ENCODE results near the gene TLCD3A. TPM values are rescaled to one million over a fixed set of nuclear protein-coding genes. Genes with fewer than 3 reads are reported as not detected.
"Not testable (repeated sequence)": the region's sequence is repeated elsewhere in the genome, so short reads cannot be mapped to it uniquely, and the experiment has no call there.

The TLCD3A gene
- total RNA-seq, 1 donor from 2014 or later, result 12.9 TPM

DNA sequence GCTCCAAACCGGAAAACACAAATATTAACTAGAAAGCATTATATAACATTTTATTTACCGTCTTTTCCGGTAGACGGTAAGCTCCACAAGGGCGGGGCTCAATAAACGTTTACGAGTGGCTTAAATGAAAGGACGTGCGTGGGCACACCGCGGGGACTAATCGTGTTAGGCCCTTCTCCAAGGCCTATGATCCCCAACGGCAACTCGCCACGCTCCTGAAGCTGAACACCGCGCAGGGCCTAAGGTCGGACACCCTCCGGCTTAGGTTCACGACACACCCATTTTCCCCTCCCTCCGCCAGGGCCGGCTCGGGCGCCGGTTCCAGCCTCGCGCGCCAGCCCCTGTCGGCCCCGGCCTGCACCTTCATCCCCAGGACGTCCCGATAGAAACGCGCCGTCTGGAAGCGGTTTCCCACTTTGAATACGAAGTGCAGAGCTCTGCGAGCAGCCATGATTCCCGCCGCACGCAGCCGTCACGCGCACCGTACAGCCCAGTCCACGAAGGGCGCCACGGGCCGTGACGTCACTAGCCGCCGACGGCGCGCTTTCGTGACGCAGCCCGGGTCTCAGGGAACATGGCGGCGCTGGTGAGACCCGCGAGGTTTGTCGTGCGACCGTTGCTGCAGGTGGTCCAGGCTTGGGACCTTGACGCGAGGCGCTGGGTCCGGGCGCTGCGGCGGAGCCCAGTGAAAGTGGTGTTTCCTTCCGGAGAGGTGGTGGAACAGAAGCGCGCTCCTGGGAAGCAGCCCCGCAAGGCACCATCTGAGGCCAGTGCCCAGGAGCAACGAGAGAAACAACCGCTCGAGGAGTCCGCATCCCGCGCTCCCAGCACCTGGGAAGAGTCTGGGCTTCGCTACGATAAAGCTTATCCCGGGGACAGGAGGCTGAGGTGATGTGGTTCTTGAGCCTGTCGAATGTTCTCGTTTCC lies 49.7 kb downstream of the TLCD3A start, which contains the start of the genes GLOD4 and MRM3:
GLOD4 (minus strand) TSS at position 476 of the 927 bp plus-strand sequence; CDS start at position 451, 25 bp downstream.
MRM3 (plus strand) TSS at position 549 of the 927 bp plus-strand sequence; CDS start at position 575, 26 bp downstream.
- intact Hi-C loops (cut with micrococcal nuclease), result loop anchor here (1.0 kb wide), 3 partner anchors 30 to 199 kb away; partner anchors contain the start of genes GEMIN4 and VPS53

DNA sequence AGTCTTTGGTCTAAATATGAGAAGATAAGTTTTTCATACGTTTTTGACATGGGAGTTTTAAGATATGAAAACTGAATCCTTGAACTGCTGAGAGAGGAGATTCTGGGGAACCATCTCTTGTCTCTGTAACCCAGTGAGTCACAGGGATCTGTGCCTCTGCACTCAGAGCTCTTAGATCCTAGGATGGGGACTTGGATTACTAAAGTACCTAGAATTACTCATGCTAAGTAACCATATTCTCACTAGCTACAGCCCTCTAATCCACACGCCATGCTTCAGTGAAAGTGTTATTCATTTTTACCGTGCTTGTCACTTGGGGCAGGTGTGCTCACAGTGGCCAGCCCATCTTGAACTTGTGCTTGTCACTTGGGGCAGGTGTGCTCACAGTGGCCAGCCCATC lies 51.7 kb downstream of the TLCD3A start:
- intact Hi-C loops (cut with micrococcal nuclease), result no loop called here

DNA sequence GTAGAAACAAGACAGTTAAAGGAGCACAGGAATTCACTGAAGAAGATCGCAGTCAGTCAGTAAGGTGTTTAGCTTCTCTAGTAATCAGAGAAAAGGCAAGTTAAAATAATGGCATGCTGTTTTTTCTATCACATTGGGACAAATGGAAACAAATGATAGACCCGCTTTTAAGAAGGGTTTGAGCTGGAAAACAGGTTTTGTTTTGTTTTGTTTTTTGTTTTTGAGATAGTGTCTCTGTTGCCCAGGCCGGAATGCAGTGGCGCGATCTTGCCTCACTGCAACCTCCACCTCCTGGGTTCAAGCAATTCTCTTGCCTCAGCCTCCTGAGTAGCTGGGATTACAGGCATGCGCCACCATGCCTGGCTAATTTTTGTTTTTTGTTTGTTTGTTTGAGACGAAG lies 53.5 kb downstream of the TLCD3A start:
- intact Hi-C loops (cut with micrococcal nuclease), result not testable (repeated sequence)

DNA sequence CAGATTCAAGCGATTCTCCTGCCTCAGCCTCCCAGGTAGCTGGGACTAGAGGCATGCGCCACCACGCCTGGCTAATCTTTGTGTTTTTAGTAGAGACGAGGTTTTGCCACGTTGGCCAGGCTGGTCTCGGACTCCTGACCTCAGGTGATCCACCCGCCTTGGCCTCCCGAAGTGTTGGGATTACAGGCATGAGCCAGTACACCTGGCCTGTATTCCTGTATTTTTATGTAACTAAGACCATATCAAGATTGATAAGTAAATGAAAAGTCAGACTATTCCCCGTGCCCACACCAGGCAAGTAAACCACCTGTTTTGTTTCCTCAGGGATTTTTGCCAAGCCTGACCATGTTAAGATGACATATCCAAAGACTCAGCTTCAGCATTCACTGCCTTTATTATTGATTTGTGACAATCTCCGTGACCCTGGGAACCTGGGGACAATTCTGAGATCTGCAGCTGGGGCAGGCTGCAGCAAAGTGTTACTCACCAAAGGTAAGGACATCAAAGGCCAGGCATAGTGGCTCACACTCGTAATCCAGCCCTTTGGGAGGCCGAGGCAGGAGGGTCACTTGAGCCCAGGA lies 55.3 kb downstream of the TLCD3A start:
- intact Hi-C loops (cut with micrococcal nuclease), result no loop called here

DNA sequence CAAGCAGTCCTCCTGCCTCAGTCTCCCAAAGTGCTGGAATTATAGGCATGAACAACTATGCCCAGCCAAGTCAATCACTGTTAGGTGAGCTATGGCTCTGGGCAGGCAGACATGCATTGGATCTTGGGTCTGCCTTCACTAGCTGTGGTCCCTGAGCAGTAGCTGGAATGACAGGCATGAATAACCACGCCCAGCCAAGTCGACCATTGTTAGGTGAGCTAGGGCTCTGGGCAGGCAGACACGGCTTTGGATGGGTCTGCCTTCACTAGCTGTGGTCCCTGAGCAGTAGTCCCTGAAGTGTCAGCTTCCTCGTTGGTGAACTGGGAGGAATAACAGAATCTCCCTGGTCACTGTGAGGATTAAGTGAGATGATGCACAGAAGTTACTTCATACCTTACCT lies 56.2 kb downstream of the TLCD3A start:
- intact Hi-C loops (cut with micrococcal nuclease), result no loop called here

DNA sequence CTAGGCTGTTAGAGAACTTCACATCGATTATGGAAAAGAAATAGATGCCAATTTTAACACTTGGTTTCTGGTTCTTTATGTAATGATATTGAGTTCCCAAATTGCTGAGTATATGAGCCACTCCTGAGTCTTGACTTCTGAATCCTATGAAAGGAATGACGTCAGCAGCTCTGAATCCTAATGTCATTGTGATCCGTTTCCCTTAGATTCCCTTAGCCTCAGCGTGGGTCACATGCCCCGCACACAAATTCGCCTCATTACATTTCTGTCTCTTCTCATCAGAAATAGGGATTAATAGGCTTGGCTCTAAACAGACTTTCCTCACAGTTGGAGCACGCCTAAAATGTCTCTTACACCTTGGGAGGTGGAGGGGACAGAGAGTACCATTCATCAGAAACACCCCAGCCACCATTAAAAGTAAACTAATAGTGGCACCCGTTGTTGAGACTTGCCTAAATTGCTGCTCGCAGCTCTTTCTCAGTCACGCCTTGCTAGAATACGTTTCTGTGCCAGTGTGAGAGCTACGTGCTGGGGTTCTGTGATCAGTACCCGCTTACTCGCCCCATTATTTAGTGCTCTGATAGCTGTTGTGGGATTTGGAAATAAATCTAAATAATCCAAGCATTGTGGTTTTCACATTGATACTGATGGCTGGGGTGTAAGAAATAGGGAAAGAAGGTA lies 56.9 kb downstream of the TLCD3A start:
- intact Hi-C loops (cut with micrococcal nuclease), result no loop called here

DNA sequence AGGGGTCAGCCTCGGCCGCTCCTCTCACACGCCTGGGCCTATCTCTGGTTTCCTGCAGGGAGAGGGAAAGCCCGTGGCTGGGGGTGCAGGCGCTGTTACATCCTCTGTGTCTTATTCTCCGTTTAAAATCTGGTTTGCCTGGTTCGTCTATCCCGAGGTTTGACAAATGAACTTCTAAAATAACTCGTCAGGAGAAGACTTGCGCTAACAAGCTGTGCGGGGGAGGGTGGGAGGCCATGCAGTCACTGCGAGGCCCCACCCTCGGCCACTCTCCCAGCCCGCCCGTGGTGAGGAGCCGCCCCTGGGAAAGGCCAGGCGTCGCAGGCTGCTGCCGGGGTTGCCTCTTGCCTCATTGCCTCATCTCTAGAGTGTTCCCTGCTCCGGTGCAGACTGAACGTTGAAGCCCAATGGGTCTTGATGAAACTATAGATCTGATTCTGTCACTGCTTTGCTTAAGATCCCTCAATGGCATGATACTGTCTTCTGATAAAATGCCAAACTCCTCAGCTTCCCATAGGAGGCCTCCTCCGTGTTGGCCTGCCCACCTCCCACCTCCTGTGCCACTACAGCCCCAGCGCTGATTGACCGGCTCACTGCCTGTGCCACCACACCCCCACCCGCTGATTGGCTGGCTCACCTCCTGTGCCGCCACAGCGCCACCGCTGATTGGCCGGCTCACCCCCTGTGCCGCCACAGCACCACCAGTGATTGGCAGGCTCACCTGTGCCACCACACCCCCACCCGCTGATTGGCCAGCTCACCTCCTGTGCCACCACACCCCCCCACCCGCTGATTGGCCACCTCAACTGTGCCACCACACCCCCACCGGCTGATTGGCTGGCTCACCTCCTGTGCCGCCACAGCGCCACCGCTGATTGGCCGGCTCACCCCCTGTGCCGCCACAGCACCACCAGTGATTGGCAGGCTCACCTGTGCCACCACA lies 57.8 kb downstream of the TLCD3A start:
- intact Hi-C loops (cut with micrococcal nuclease), result not testable (repeated sequence)

DNA sequence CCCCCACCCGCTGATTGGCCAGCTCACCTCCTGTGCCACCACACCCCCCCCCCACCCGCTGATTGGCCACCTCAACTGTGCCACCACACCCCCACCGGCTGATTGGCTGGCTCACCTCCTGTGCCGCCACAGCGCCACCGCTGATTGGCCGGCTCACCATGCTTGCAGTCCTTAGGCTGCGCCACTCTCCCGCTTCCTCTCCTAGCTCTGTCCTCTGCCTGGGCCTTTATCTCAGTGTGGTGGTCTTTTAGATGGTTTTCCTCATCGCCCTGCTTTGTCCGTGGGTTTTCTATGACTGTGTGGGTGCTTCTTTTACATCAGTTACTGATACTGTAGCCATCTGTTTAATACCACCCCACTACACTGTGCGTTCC lies 58.5 kb downstream of the TLCD3A start:
- intact Hi-C loops (cut with micrococcal nuclease), result not testable (repeated sequence)

DNA sequence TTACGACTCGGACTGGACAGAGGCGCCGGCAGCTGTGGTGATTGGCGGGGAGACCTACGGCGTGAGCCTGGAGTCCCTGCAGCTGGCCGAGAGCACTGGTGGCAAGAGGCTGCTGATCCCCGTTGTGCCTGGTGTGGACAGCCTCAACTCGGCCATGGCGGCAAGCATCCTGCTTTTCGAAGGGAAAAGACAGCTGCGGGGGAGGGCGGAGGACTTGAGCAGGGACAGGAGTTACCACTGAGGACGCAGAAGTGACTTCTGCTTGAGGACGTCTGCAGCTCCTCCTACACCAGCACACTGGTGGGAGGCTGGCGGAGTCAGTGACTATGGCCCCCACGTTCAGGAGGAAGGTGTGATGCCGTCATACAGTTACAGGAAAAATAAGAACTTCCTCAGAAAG lies 59.4 kb downstream of the TLCD3A start:
- intact Hi-C loops (cut with micrococcal nuclease), result no loop called here

DNA sequence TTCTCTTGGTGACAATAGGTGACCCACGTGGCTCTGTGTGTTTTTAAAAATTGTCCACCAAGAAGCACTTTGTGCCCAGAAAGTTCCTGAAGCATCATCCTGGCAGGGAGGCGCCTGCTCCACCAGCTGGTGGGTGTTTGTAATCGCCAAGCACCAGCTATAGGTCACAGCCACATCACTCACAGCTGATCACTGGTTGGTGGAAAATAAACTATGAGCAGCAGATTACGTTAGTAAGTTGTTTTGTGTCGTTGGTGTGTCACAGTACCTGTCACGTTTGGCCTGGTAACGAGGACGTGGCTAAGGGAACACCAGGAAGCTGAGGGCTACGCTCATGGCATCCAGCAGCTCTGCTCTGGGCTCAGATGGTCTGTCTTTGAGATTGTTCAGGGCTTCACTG lies 59.9 kb downstream of the TLCD3A start:
- intact Hi-C loops (cut with micrococcal nuclease), result no loop called here

Other genes starting within 250 kb of the TLCD3A start
- gene VPS53, start 17.8 kb upstream of the TLCD3A start, total RNA-seq, result 69.5 and 71.4 TPM in 2 replicates
- 38.0 and 42.4 TPM in 2 replicates for gene GEMIN4, start 19.7 kb downstream of the TLCD3A start, total RNA-seq
- 59.3 and 60.5 TPM in 2 replicates for gene GLOD4, start 49.7 kb downstream of the TLCD3A start, total RNA-seq
- 16.8 and 17.6 TPM in 2 replicates for gene MRM3, start 49.8 kb downstream of the TLCD3A start, total RNA-seq
- 0.52 and 1.0 TPM in 2 replicates for gene NXN, start 247.2 kb downstream of the TLCD3A start, total RNA-seq